Esophagus muscularis mucosa (tissue), 4 donors: ENCODE data around the gene PRPF6. TPM values are rescaled to one million over a fixed set of nuclear protein-coding genes. Genes with fewer than 3 reads are reported as not detected.

Experiments used
- DNase-seq: peaks from one replicate; pipeline ENCODE4 v3.0.0-alpha.2; 2017; ENCODE audit errors: extremely low spot score
- H3K27ac ChIP-seq, 4 donors: fragments of 200-600 bp; sonication (generic); replicated peaks in 1 of 4; 1 replicate in 3 of 4; 2 replicates in 1 of 4; pipeline ENCODE4 v1.5.1; 2016 to 2019; ENCODE audit warnings: mild to moderate bottlenecking in 1 of 4
- H3K27me3 ChIP-seq, 4 donors: fragments of 200-600 bp; sonication (generic); one replicate each; pipeline versions ENCODE4 v1.5.1 to v1.6.0; 2016 to 2019
- H3K36me3 ChIP-seq, 4 donors: fragments of 200-600 bp; sonication (generic); one replicate each; pipeline ENCODE4 v1.5.1; 2016 to 2019
- H3K4me1 ChIP-seq, 4 donors: fragments of 200-600 bp; sonication (generic); one replicate each; pipeline ENCODE4 v1.5.1; 2016 to 2019
- H3K4me3 ChIP-seq, 4 donors: fragments of 200-600 bp; sonication (generic); 1 replicate in 2 of 4; 2 replicates in 2 of 4; pipeline ENCODE4 v1.5.1; 2016 to 2019; ENCODE audit warnings: mild to moderate bottlenecking in 4 of 4, moderate library complexity in 1 of 4
- H3K9me3 ChIP-seq, 4 donors: fragments of 200-600 bp; sonication (generic); 1 replicate in 3 of 4; 2 replicates in 1 of 4; pipeline ENCODE4 v1.5.1; 2016 to 2019
- EP300 ChIP-seq: sonication (generic); formaldehyde crosslinking; IDR thresholded peaks from one replicate; pipeline ENCODE4 v1.6.1; 2017; ENCODE audit warnings: antibody characterized with exemption
- POLR2A ChIP-seq: fragments of 450-650 bp; IDR thresholded peaks from one replicate; pipeline ENCODE4 v1.6.1; 2017; ENCODE audit warnings: antibody characterized with exemption, moderate library complexity, mild to moderate bottlenecking, low read depth
- POLR2AphosphoS5 ChIP-seq, 2 donors: sonication (generic); formaldehyde crosslinking; IDR thresholded peaks; one replicate each; pipeline ENCODE4 v1.6.1; 2017; ENCODE audit warnings: antibody characterized with exemption in 2 of 2
- WGBS: methylation state at CpG from one replicate; pipeline ENCODE4 v1.1.5; 2018; 5-methylcytosine and 5-hydroxymethylcytosine counted together
- intact Hi-C: fragments of 100-400 bp; cut with DNase I; formaldehyde crosslinking; loops from one replicate; pipeline ENCODE4 v1.15.1; 2023
- total RNA-seq, 4 donors: library from RNA; depleted of rRNA; stranded (reverse); fragments of >200 nt; gene quantifications; one replicate each; pipeline versions ENCODE4 v1.1.0 to v1.2.1, GENCODE V29; 2016
- TF ChIP-seq, protein P1 (sequence below), 3 experiments: fragments of 200-600 bp in 2 of 3; fragments of 450-650 bp in 1 of 3; sonication (generic) in 2 of 3; IDR thresholded peaks; one replicate each; pipeline ENCODE4 v1.5.1; 2017 to 2019; ENCODE audit warnings: antibody characterized with exemption in 3 of 3, mild to moderate bottlenecking in 2 of 3, moderate library complexity in 1 of 3

The PRPF6 gene
- total RNA-seq, 4 donors from 2014 or later, result 46.1 to 64.9 (median 58.7) TPM

DNA sequence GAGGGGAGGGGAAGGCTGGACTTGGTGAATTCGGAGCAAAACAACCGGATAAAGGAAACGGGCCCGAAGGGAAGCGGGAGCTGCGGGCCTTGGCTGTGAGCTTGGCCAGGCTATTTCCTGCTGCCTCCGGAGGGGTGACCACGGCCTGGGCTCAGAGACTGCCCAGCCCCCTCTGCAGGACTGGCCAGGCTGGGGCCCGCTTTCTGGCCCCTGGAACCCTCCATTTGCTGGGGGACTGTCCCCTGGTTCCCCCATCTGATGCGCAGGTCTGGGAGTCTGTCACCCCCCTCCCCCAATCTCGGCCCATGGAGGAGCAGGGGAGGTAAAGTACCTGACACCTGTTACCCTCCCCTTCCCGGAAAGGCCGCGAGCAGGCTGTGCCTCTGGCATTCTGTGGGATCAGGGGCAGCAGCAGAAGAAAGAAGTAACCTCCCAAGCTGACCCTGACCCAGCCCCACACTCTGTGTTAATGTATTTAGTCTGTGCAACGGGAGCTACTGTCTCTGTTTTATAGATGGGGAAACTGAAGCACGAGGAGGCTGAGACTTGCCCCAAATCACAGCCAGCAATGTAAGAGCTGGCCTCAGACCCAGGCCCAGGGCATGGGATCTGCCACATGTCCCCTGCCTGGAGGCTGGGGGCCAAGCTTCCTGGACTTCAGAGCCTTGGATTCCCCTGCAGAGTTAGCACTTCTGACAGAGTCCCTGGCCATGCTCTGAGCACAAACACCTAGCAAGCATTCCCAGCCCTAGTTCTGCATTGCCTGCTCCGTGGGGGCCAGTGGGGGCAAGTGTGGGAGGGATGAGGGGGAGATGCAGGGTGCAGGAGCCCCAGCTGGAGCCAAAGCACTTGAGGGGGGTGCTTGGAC, 58.6 kb downstream of the PRPF6 start:
- WGBS, result 8% methylated on average over 12 of the region's 17 CpGs
- TF ChIP-seq, protein P1, sequence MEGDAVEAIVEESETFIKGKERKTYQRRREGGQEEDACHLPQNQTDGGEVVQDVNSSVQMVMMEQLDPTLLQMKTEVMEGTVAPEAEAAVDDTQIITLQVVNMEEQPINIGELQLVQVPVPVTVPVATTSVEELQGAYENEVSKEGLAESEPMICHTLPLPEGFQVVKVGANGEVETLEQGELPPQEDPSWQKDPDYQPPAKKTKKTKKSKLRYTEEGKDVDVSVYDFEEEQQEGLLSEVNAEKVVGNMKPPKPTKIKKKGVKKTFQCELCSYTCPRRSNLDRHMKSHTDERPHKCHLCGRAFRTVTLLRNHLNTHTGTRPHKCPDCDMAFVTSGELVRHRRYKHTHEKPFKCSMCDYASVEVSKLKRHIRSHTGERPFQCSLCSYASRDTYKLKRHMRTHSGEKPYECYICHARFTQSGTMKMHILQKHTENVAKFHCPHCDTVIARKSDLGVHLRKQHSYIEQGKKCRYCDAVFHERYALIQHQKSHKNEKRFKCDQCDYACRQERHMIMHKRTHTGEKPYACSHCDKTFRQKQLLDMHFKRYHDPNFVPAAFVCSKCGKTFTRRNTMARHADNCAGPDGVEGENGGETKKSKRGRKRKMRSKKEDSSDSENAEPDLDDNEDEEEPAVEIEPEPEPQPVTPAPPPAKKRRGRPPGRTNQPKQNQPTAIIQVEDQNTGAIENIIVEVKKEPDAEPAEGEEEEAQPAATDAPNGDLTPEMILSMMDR (IDR thresholded peaks at IDR 0.05), result no peak
- TF ChIP-seq POLR2A (no peak), POLR2AphosphoS5 (IDR thresholded peaks at IDR 0.05) (no peak), EP300 (no peak)
- peak overlapping the region in 3 of 4 donors; percentile 19 to 55 (median 37) for H3K27ac ChIP-seq

DNA sequence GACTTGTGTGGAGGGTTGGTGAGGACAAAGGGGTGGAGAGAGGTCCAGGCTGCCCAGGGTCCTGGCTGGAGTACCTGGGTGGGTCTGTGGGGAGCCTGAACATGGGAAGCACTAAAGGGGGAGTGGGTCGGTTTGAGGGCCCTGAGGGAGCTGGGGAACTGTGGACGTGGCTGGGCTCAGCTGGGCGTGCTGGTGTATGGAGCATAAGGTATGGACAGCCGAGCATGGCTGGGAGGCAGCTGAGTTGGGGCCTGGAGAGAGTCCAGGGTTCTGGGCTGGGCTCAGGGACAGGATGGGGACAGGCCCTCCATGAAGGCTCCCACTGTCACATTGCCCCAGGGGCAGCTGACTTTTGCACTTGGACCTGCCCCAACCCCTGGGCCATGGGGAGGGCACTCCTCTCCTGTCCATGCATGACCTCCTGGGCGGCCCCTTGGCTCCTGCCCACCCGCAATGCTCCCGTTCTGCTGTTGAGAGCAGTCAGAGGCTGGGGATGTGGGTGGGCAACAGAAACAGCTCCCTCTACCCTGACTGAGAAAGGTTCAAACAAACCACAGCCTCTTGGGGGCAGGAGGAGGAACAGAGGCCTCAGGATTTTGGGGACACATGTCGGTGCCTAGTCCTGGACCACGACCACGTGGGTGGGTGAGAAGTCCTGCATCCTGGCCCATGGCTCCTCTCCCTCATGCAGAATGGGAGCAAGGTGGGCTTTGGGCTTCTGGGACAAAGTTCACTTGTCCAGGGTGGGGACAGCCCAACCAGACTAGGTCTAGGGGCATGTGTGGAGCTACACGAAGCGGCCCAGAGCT, 59.5 kb downstream of the PRPF6 start:
- DNase-seq, result no peak
- Histone ChIP-seq H3K9me3 (no peaks in the 10 kb centered on the region), H3K36me3 (peaks cover 0 to 4% (median 2%) of the 10 kb centered on the region in 4 donors), H3K27me3 (peaks cover 3 to 99% (median 63%) of the 10 kb centered on the region in 4 donors), H3K27ac (peak overlapping the region in 3 of 4 donors; percentile 37 to 55 (median 42)), H3K4me3 (no peak overlapping the region), H3K4me1 (peaks cover 37 to 59% (median 53%) of the 10 kb centered on the region in 4 donors)
- intact Hi-C loops, result no loop called here
- 62% methylated on average over 8 of the region's 12 CpGs for WGBS
- TF ChIP-seq POLR2AphosphoS5 (IDR thresholded peaks at IDR 0.05) (no peak), POLR2A (no peak), EP300 (no peak)
- TF ChIP-seq, protein P1 (IDR thresholded peaks at IDR 0.05), result no peak

More for the DNA sequence above, 58.6 kb downstream of the PRPF6 start:
- no peak for DNase-seq
- H3K9me3 ChIP-seq, result no peaks in the 10 kb centered on the region
- peaks cover 3 to 94% (median 61%) of the 10 kb centered on the region in 4 donors for H3K27me3 ChIP-seq
- peaks cover 0 to 13% (median 11%) of the 10 kb centered on the region in 4 donors for H3K36me3 ChIP-seq
- intact Hi-C loops, result no loop called here
- H3K4me1 ChIP-seq, result peaks cover 37 to 55% (median 53%) of the 10 kb centered on the region in 4 donors
- peak overlapping the region; percentile 51 to 60 (median 56) for H3K4me3 ChIP-seq

DNA sequence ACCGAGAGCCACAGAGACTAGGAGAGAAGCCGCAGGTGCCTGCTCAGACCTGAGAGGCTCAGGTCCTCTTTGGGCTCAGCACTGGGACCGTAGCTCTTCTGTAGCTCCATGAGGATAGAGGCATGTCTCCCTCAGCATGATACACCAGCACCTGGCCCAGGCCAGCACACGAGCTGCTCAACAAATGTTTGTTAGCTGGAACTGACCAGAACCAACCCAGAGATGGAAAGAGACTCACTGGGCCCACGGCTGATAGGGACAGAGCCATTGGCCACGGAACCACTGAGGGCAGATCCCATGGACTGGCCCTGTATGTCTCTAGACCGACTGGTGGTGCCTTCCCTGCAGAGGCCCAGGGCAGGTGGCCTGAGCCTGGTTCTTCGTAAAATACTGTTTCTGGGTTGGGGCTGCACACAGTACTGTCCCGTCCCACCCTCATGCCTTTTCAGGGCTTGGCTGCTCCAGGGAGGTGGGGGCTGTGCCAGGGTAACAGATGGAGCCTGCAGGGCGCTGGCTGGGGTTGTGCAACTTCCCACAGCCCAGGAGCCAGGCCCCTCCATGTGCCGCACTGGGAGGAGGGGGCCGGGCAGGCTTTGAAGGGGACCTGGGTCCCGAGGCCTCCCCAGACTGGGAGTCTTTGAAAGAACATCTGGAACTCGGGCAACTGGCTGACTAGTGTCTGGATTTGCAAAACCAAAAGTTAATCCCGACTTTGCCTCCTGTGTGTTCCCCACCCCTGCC, 60.3 kb downstream of the PRPF6 start:
- H3K4me3 ChIP-seq, result peak overlapping the region; percentile 43 to 56 (median 47)
- peaks cover 3 to 99% (median 61%) of the 10 kb centered on the region in 4 donors for H3K27me3 ChIP-seq
- intact Hi-C loops, result no loop called here
- no peak for DNase-seq
- 58% methylated on average over 3 of the region's 15 CpGs for WGBS
- peaks cover 37 to 60% (median 53%) of the 10 kb centered on the region in 4 donors for H3K4me1 ChIP-seq
- peak overlapping the region in 3 of 4 donors; percentile 65 to 75 (median 71) for H3K27ac ChIP-seq
- TF ChIP-seq, protein P1 (IDR thresholded peaks at IDR 0.05), result no peak
- TF ChIP-seq POLR2AphosphoS5 (IDR thresholded peaks at IDR 0.05), result no peak
- TF ChIP-seq EP300, result no peak
- no peaks in the 10 kb centered on the region for H3K9me3 ChIP-seq
- H3K36me3 ChIP-seq, result peaks cover 0 to under 1% (median 0%) of the 10 kb centered on the region in 4 donors

DNA sequence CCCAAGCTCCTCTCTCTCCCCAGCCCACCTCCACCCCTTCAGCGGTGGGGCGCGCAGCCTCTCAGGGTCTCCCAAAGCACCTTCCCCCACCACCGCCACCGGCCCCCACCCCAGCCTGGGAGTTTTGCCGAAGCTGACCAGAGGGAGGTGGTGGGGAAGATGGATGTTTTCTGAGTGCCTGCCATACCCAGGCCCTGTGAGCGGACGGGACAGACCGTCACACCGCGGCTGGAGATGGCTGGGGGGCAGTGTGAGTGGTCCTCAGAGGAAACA, 60.8 kb downstream of the PRPF6 start:
- intact Hi-C loops, result no loop called here
- WGBS, result 3% methylated on average over 5 of the region's 11 CpGs

More for the DNA sequence above, 60.8 kb downstream of the PRPF6 start:
- H3K27me3 ChIP-seq, result peaks cover 3 to 99% (median 56%) of the 10 kb centered on the region in 4 donors
- peaks cover 0 to 6% (median 0%) of the 10 kb centered on the region in 4 donors for H3K36me3 ChIP-seq
- peak overlapping the region; percentile 43 to 56 (median 47) for H3K4me3 ChIP-seq
- H3K9me3 ChIP-seq, result no peaks in the 10 kb centered on the region
- H3K27ac ChIP-seq, result peak overlapping the region in 3 of 4 donors; percentile 65 to 75 (median 71)
- peaks cover 37 to 60% (median 53%) of the 10 kb centered on the region in 4 donors for H3K4me1 ChIP-seq
- no peak for DNase-seq
- no peak for TF ChIP-seq EP300
- no peak for TF ChIP-seq POLR2AphosphoS5 (IDR thresholded peaks at IDR 0.05)
- TF ChIP-seq POLR2A, result no peak
